BLaER1 (cell line): ENCODE results near the gene EFNB1.
A peak's percentile ranks its signal among the peaks of the same experiment; 100 is the strongest.
"Not testable (repeated sequence)": the region's sequence is repeated elsewhere in the genome, so short reads cannot be mapped to it uniquely, and the experiment has no call there.

Source experiments
- H3K27ac ChIP-seq: shearing (Covaris generic); formaldehyde crosslinking; 2 replicates; pipeline ENCODE4 v1.8.1; 2022
- H3K27me3 ChIP-seq: shearing (Covaris generic); formaldehyde crosslinking; 2 replicates; pipeline ENCODE4 v1.8.1; 2022
- H3K36me3 ChIP-seq: shearing (Covaris generic); formaldehyde crosslinking; 2 replicates; pipeline ENCODE4 v1.8.1; 2022
- H3K4me1 ChIP-seq: shearing (Covaris generic); formaldehyde crosslinking; 2 replicates; pipeline ENCODE4 v1.8.1; 2022
- H3K4me2 ChIP-seq: shearing (Covaris generic); formaldehyde crosslinking; 2 replicates; pipeline ENCODE4 v1.8.1; 2022
- H3K4me3 ChIP-seq: shearing (Covaris generic); formaldehyde crosslinking; 2 replicates; pipeline ENCODE4 v1.8.1; 2022
- H3K9ac ChIP-seq: shearing (Covaris generic); formaldehyde crosslinking; 2 replicates; pipeline ENCODE4 v1.8.1; 2022
- H3K9me3 ChIP-seq: shearing (Covaris generic); formaldehyde crosslinking; 2 replicates; pipeline ENCODE4 v1.8.1; 2022
- H4K20me1 ChIP-seq: shearing (Covaris generic); formaldehyde crosslinking; 2 replicates; pipeline ENCODE4 v1.8.1; 2022
- Cebpa-rat ChIP-seq: shearing (Covaris generic); IDR thresholded peaks from 2 replicates; pipeline ENCODE4 v1.8.1; 2022

Gene EFNB1

GRCh38 chrX:68828740-68829581, at the start of gene EFNB1:
Gene EFNB1, plus strand, starts transcription at chrX:68829021. Its CDS starts 756 bp downstream, at chrX:68829777.
- Histone ChIP-seq H3K27me3 (peaks cover 61% of the 10 kb centered on the region), H3K36me3 (no peaks in the 10 kb centered on the region), H4K20me1 (peaks cover 45% of the 10 kb centered on the region), H3K27ac (peak within 1 kb of the TSS; percentile 80), H3K9me3 (no peaks in the 10 kb centered on the region), H3K4me3 (peak within 1 kb of the TSS; percentile 80), H3K4me1 (peaks cover 32% of the 10 kb centered on the region), H3K9ac (peak within 1 kb of the TSS; percentile 85), H3K4me2 (peak within 1 kb of the TSS; percentile 83)
- TF ChIP-seq Cebpa-rat: no peak

DNA sequence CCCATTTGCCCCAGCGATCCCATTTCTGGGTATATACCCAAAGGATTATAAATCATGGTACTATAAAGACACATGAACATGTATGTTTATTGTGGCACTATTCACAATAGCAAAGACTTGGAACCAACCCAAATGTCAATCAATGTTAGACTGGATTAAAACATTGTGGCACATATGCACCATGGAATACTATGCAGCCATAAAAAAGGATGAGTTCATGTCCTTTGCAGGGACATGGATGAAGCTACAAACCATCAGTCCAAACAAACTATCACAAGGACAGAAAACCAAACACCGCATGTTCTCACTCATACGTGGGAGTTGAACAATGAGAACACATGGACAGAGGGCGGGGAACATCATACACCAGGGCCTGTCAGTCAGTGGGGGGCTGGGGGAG, 47.5 kb upstream of the EFNB1 start:
- not testable (repeated sequence) for H3K4me2 ChIP-seq, H3K36me3 ChIP-seq, H4K20me1 ChIP-seq, H3K4me1 ChIP-seq, H3K9ac ChIP-seq, H3K9me3 ChIP-seq, H3K4me3 ChIP-seq, H3K27ac ChIP-seq
- H3K27me3 ChIP-seq: peaks cover 43% of the 10 kb centered on the region

- TF ChIP-seq Cebpa-rat: no peak
- Histone ChIP-seq H3K4me3 (no peak overlapping the region), H4K20me1 (no peaks in the 10 kb centered on the region), H3K4me2 (no peak overlapping the region), H3K9me3 (peaks cover 7% of the 10 kb centered on the region), H3K9ac (no peak overlapping the region), H3K27me3 (peaks cover 26% of the 10 kb centered on the region), H3K36me3 (no peaks in the 10 kb centered on the region), H3K27ac (no peak overlapping the region), H3K4me1 (no peaks in the 10 kb centered on the region)
These were observed 44.0 kb upstream of the EFNB1 start for GRCh38 chrX:68784816-68785215.

GRCh38 chrX:68786581-68786980, 42.2 kb upstream of the EFNB1 start:
- H3K4me2 ChIP-seq, H3K4me1 ChIP-seq, H4K20me1 ChIP-seq, H3K4me3 ChIP-seq, H3K27ac ChIP-seq, H3K9me3 ChIP-seq, H3K9ac ChIP-seq, H3K36me3 ChIP-seq: not testable (repeated sequence)
- peaks cover 30% of the 10 kb centered on the region for H3K27me3 ChIP-seq

- Histone ChIP-seq H4K20me1 (no peaks in the 10 kb centered on the region), H3K27ac (no peak overlapping the region), H3K36me3 (no peaks in the 10 kb centered on the region), H3K4me3 (no peak overlapping the region), H3K4me2 (no peak overlapping the region), H3K9ac (no peak overlapping the region), H3K4me1 (no peaks in the 10 kb centered on the region), H3K9me3 (peaks cover 8% of the 10 kb centered on the region; the same call in 1 of the 2 replicates), H3K27me3 (peaks cover 47% of the 10 kb centered on the region)
- no peak for TF ChIP-seq Cebpa-rat
These were observed 38.9 kb upstream of the EFNB1 start for GRCh38 chrX:68789966-68790365.

DNA sequence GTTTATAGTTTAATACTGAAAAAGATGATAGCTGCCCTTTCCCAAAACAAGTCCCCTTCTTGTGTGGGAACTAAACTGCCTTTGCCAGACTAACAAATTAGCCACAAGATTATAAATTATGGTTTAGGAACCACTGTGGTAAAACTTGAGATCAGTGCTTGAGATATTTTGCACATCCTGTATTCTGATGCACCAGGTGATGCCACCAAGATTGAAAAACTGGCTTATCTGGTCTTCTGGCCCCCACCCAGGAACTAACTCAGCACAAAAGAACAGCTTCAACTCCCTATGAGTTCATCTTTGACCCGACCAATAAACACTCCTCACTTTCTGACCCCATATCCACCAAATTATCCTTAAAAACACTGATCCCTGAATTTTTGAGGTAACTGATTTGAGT, 36.7 kb upstream of the EFNB1 start:
- no peak overlapping the region for H3K9ac ChIP-seq

DNA sequence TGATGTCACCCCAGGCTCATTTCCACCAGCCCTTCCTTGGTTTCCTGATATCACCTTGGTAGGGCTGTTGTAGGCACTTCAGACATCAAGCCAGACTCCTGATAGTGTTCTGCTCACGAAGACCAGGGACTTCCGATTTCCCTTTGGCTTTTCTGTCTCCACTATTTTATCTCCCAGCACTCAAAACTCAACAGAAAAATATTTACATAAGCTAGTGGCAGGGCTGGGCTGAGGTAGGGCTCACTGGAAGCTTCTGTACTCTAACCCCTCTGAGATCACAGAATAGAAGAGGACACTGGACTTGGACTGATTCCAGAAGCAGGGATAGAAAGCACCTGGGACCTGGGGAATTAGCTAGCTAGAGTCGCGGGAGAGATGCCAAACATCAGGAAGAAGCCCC, 34.4 kb upstream of the EFNB1 start:
- no peak for TF ChIP-seq Cebpa-rat
- Histone ChIP-seq H3K27me3 (peaks cover 51% of the 10 kb centered on the region), H4K20me1 (no peaks in the 10 kb centered on the region), H3K4me2 (no peak overlapping the region), H3K9me3 (peaks cover 34% of the 10 kb centered on the region), H3K27ac (no peak overlapping the region), H3K36me3 (no peaks in the 10 kb centered on the region), H3K4me3 (no peak overlapping the region), H3K9ac (no peak overlapping the region), H3K4me1 (no peaks in the 10 kb centered on the region)

More for the DNA sequence above, 36.7 kb upstream of the EFNB1 start:
- H3K4me3 ChIP-seq: no peak overlapping the region
- no peak for TF ChIP-seq Cebpa-rat
- peaks cover 63% of the 10 kb centered on the region for H3K27me3 ChIP-seq
- no peaks in the 10 kb centered on the region for H3K4me1 ChIP-seq
- H4K20me1 ChIP-seq: no peaks in the 10 kb centered on the region
- H3K4me2 ChIP-seq: no peak overlapping the region
- no peaks in the 10 kb centered on the region for H3K36me3 ChIP-seq
- H3K27ac ChIP-seq: no peak overlapping the region
- H3K9me3 ChIP-seq: peaks cover 11% of the 10 kb centered on the region; the same call in 1 of the 2 replicates

DNA sequence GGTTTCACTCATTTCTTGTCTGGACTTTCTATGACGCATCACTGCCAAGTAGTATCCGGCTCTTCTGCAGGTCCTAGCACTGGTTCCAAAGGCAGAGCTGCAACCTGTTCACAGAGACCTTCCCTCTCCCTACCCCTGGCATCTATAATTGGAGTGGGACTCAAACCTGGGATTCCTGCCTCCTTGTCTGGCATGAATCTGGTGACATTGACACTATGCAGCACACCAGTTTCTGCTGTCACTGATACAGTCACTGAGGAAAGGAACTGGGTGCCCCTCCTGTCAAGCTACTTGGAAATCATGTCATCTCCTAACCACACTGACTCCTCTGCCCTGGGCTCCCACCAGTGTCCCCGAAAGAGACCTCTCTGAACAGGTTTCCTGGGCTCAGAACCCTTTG, 33.1 kb upstream of the EFNB1 start:
- TF ChIP-seq Cebpa-rat: no peak
- Histone ChIP-seq H3K4me2 (no peak overlapping the region), H3K4me1 (no peaks in the 10 kb centered on the region), H3K36me3 (no peaks in the 10 kb centered on the region), H3K9ac (no peak overlapping the region), H3K4me3 (no peak overlapping the region), H3K27me3 (peaks cover 39% of the 10 kb centered on the region), H3K27ac (no peak overlapping the region), H4K20me1 (no peaks in the 10 kb centered on the region), H3K9me3 (peaks cover 46% of the 10 kb centered on the region)

GRCh38 chrX:68798400-68798799, 30.4 kb upstream of the EFNB1 start:
- not testable (repeated sequence) for H3K4me1 ChIP-seq, H3K4me3 ChIP-seq, H3K4me2 ChIP-seq, H3K9ac ChIP-seq, H3K36me3 ChIP-seq, H3K27ac ChIP-seq, H4K20me1 ChIP-seq
- Histone ChIP-seq H3K9me3 (peaks cover 39% of the 10 kb centered on the region), H3K27me3 (peaks cover 40% of the 10 kb centered on the region)

DNA sequence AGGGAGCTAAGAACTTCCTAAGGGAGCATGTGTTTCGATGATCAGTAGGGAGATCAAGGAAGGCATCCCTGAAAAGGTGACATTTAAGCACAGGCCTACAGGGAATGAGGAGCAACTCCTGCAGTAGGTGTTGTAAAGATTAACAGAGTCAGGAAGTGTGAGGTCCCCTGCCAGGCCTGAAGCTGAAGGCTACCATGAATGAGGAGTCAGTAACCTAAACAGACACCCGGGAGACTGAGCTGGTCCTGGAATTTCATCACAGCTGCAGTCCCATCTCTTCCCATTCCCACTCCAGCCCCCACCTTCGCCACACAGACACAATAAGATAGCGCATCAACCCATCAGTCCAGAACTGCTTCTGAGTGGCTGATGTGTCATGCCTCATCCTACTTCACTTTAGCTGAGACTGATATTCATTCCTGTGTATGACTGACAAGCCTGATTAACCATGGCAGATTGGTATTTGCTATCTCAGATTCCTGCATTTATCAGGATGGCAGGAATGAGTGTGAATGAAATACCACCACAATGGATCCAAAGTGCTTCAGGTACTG, 27.0 kb upstream of the EFNB1 start:
- TF ChIP-seq Cebpa-rat: no peak
- Histone ChIP-seq H3K4me3 (no peak overlapping the region), H3K27ac (no peak overlapping the region), H3K4me1 (no peaks in the 10 kb centered on the region), H3K9me3 (peaks cover 38% of the 10 kb centered on the region), H4K20me1 (no peaks in the 10 kb centered on the region), H3K4me2 (no peak overlapping the region), H3K27me3 (peaks cover 36% of the 10 kb centered on the region; the same call in 1 of the 2 replicates), H3K36me3 (no peaks in the 10 kb centered on the region), H3K9ac (no peak overlapping the region)
